ENCODE data around the gene LPP.

DNA sequence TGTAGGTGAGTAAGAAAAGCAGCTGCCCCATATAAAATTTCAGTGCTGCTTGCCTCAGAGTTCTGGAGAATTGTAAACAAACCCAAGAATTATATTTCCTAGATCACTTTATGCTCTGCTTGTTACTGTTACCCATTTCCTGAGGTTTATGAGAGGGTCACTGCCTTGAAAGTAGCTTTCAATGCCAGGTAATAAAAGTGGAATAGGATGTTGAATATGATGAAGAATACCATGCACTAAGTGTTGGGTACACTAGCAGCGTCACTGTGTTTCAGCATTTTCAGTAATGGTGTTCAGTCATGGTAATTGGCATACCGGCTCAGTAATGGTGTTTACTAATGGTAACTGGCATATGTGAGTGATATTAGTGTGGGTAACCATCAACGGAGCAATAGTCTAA is 568.0 kb downstream of the LPP start:
- no peak for TF ChIP-seq CTCF (IDR thresholded peaks at IDR 0.05; ENCODE audit: insufficient read depth, low read length, poor library complexity, severe bottlenecking)
- no peak for TF ChIP-seq EZH2phosphoT487 (conservative IDR thresholded peaks at IDR 0.05; ENCODE audit: low read length)

Measured in SU-DHL-6 (cell line).